ENCODE results near the gene PDE8B. TPM values are rescaled to one million over a fixed set of nuclear protein-coding genes. Genes with fewer than 3 reads are reported as not detected.

Gene PDE8B
- total RNA-seq, 2 experiments from 2014 or later, result 0.14 TPM; not detected in 1

GRCh38 chr5:77391240-77391765 lies 180.8 kb downstream of the PDE8B start:
- Mint-ChIP-seq H3K9me3 (no peaks in the 10 kb centered on the region), H3K36me3 (ENCODE audit: low read depth) (no peaks in the 10 kb centered on the region), H3K27ac (no peak overlapping the region), H3K4me3 (no peak overlapping the region), H3K27me3 (ENCODE audit: low read depth) (peaks cover 2% of the 10 kb centered on the region), H3K4me1 (ENCODE audit: low read depth) (peaks cover 2% of the 10 kb centered on the region)
- CTCF ChIA-PET, result no interaction called here
- DNase-seq, result no peak
- intact Hi-C loops (cut with micrococcal nuclease), result no loop called here

- Mint-ChIP-seq H3K27ac (no peak overlapping the region), H3K27me3 (ENCODE audit: low read depth) (peaks cover 2% of the 10 kb centered on the region), H3K4me1 (ENCODE audit: low read depth) (peaks cover 2% of the 10 kb centered on the region), H3K9me3 (no peaks in the 10 kb centered on the region), H3K4me3 (no peak overlapping the region), H3K36me3 (ENCODE audit: low read depth) (no peaks in the 10 kb centered on the region)
- CTCF ChIA-PET, result no interaction called here
- no peak for DNase-seq
- intact Hi-C loops (cut with micrococcal nuclease), result no loop called here
Measured at GRCh38 chr5:77394064-77394715, 183.7 kb downstream of the PDE8B start.

GRCh38 chr5:77396017-77396416 lies 185.5 kb downstream of the PDE8B start:
- peaks cover 2% of the 10 kb centered on the region for H3K27me3 Mint-ChIP-seq (ENCODE audit: low read depth)
- no peak overlapping the region for H3K4me3 Mint-ChIP-seq
- no peak for DNase-seq
- H3K4me1 Mint-ChIP-seq (ENCODE audit: low read depth), result peaks cover 2% of the 10 kb centered on the region
- intact Hi-C loops (cut with micrococcal nuclease), result no loop called here
- H3K36me3 Mint-ChIP-seq (ENCODE audit: low read depth), result no peaks in the 10 kb centered on the region
- no peaks in the 10 kb centered on the region for H3K9me3 Mint-ChIP-seq
- H3K27ac Mint-ChIP-seq, result no peak overlapping the region
- CTCF ChIA-PET, result interaction anchor here (1.0 kb wide), 1 partner anchor 9 kb away, joined by 3 read pairs; no protein-coding TSS in a partner anchor

- CTCF ChIA-PET, result interaction anchor here (0.7 kb wide), 1 partner anchor 64 kb away, joined by 3 read pairs; no protein-coding TSS in a partner anchor
- no peak for DNase-seq
- intact Hi-C loops (cut with micrococcal nuclease), result no loop called here
- Mint-ChIP-seq H3K4me3 (no peak overlapping the region), H3K27ac (no peak overlapping the region), H3K27me3 (ENCODE audit: low read depth) (peaks cover 2% of the 10 kb centered on the region), H3K36me3 (ENCODE audit: low read depth) (no peaks in the 10 kb centered on the region), H3K4me1 (ENCODE audit: low read depth) (peaks cover 2% of the 10 kb centered on the region), H3K9me3 (no peaks in the 10 kb centered on the region)
Measured at GRCh38 chr5:77397686-77398292, 187.3 kb downstream of the PDE8B start.

GRCh38 chr5:77398458-77398857 lies 188.0 kb downstream of the PDE8B start:
- intact Hi-C loops (cut with micrococcal nuclease), result no loop called here
- Mint-ChIP-seq H3K27ac (no peak overlapping the region), H3K27me3 (ENCODE audit: low read depth) (peaks cover 2% of the 10 kb centered on the region), H3K4me1 (ENCODE audit: low read depth) (peaks cover 2% of the 10 kb centered on the region), H3K36me3 (ENCODE audit: low read depth) (no peaks in the 10 kb centered on the region), H3K4me3 (no peak overlapping the region), H3K9me3 (no peaks in the 10 kb centered on the region)
- CTCF ChIA-PET, result no interaction called here
- DNase-seq, result no peak

- Mint-ChIP-seq H3K9me3 (no peaks in the 10 kb centered on the region), H3K4me1 (ENCODE audit: low read depth) (peaks cover 2% of the 10 kb centered on the region), H3K27me3 (ENCODE audit: low read depth) (peaks cover 2% of the 10 kb centered on the region), H3K4me3 (no peak overlapping the region), H3K36me3 (ENCODE audit: low read depth) (no peaks in the 10 kb centered on the region), H3K27ac (no peak overlapping the region)
- CTCF ChIA-PET, result no interaction called here
- intact Hi-C loops (cut with micrococcal nuclease), result no loop called here
- no peak for DNase-seq
Measured at GRCh38 chr5:77398896-77399295, 188.4 kb downstream of the PDE8B start.

- H3K27ac Mint-ChIP-seq, result no peak overlapping the region
- H3K4me3 Mint-ChIP-seq, result no peak overlapping the region
- no peaks in the 10 kb centered on the region for H3K9me3 Mint-ChIP-seq
- H3K4me1 Mint-ChIP-seq (ENCODE audit: low read depth), result peaks cover 2% of the 10 kb centered on the region
- intact Hi-C loops (cut with micrococcal nuclease), result no loop called here
- no peak for DNase-seq
- CTCF ChIA-PET, result no interaction called here
- no peaks in the 10 kb centered on the region for H3K36me3 Mint-ChIP-seq (ENCODE audit: low read depth)
- H3K27me3 Mint-ChIP-seq (ENCODE audit: low read depth), result peaks cover 2% of the 10 kb centered on the region
Measured at GRCh38 chr5:77400645-77401044, 190.2 kb downstream of the PDE8B start.

GRCh38 chr5:77402796-77403195 lies 192.3 kb downstream of the PDE8B start:
- H3K4me1 Mint-ChIP-seq (ENCODE audit: low read depth), result no peaks in the 10 kb centered on the region
- CTCF ChIA-PET, result no interaction called here
- H3K9me3 Mint-ChIP-seq, result no peaks in the 10 kb centered on the region
- no peak overlapping the region for H3K4me3 Mint-ChIP-seq
- no peak overlapping the region for H3K27ac Mint-ChIP-seq
- no peaks in the 10 kb centered on the region for H3K27me3 Mint-ChIP-seq (ENCODE audit: low read depth)
- H3K36me3 Mint-ChIP-seq (ENCODE audit: low read depth), result no peaks in the 10 kb centered on the region
- DNase-seq, result no peak
- intact Hi-C loops (cut with micrococcal nuclease), result no loop called here

- Mint-ChIP-seq H3K4me3 (no peak overlapping the region), H3K27ac (no peak overlapping the region), H3K27me3 (ENCODE audit: low read depth) (no peaks in the 10 kb centered on the region), H3K36me3 (ENCODE audit: low read depth) (no peaks in the 10 kb centered on the region), H3K9me3 (no peaks in the 10 kb centered on the region), H3K4me1 (ENCODE audit: low read depth) (no peaks in the 10 kb centered on the region)
- CTCF ChIA-PET, result interaction anchor here (0.9 kb wide), 1 partner anchor 262 kb away, joined by 3 read pairs; no protein-coding TSS in a partner anchor
- no peak for DNase-seq
- intact Hi-C loops (cut with micrococcal nuclease), result no loop called here
Measured at GRCh38 chr5:77407152-77407551, 196.7 kb downstream of the PDE8B start.

GRCh38 chr5:77409870-77410621 lies 199.6 kb downstream of the PDE8B start:
- intact Hi-C loops (cut with micrococcal nuclease), result no loop called here
- Mint-ChIP-seq H3K27ac (no peak overlapping the region), H3K4me3 (no peak overlapping the region), H3K9me3 (no peaks in the 10 kb centered on the region), H3K36me3 (ENCODE audit: low read depth) (no peaks in the 10 kb centered on the region), H3K27me3 (ENCODE audit: low read depth) (no peaks in the 10 kb centered on the region), H3K4me1 (ENCODE audit: low read depth) (no peaks in the 10 kb centered on the region)
- CTCF ChIA-PET, result no interaction called here
- DNase-seq, result no peak

GRCh38 chr5:77413049-77413448 lies 202.6 kb downstream of the PDE8B start:
- intact Hi-C loops (cut with micrococcal nuclease), result no loop called here
- H3K27ac Mint-ChIP-seq, result no peak overlapping the region
- no peaks in the 10 kb centered on the region for H3K36me3 Mint-ChIP-seq (ENCODE audit: low read depth)
- H3K9me3 Mint-ChIP-seq, result no peaks in the 10 kb centered on the region
- DNase-seq, result no peak
- H3K27me3 Mint-ChIP-seq (ENCODE audit: low read depth), result no peaks in the 10 kb centered on the region
- CTCF ChIA-PET, result interaction anchor here (1.7 kb wide), 1 partner anchor 80 kb away, joined by 3 read pairs; no protein-coding TSS in a partner anchor
- no peaks in the 10 kb centered on the region for H3K4me1 Mint-ChIP-seq (ENCODE audit: low read depth)
- no peak overlapping the region for H3K4me3 Mint-ChIP-seq

- no peaks in the 10 kb centered on the region for H3K36me3 Mint-ChIP-seq (ENCODE audit: low read depth)
- no peak overlapping the region for H3K4me3 Mint-ChIP-seq
- DNase-seq, result no peak
- H3K9me3 Mint-ChIP-seq, result peaks cover 2% of the 10 kb centered on the region
- CTCF ChIA-PET, result no interaction called here
- H3K27me3 Mint-ChIP-seq (ENCODE audit: low read depth), result peaks cover 6% of the 10 kb centered on the region
- no peaks in the 10 kb centered on the region for H3K4me1 Mint-ChIP-seq (ENCODE audit: low read depth)
- intact Hi-C loops (cut with micrococcal nuclease), result no loop called here
- H3K27ac Mint-ChIP-seq, result no peak overlapping the region
Measured at GRCh38 chr5:77418162-77418561, 207.7 kb downstream of the PDE8B start.

Data from activated naive CD4-positive, alpha-beta T cell treated with anti-CD3 and anti-CD28 coated beads for 36 hours (primary cell).